IPS-18c (cell line): Measurements from ENCODE around the gene EHD3.

Experiments
- H3K4me3 ChIP-seq: 2 replicates; pipeline ENCODE4 v1.7.0; 2013; ENCODE audit warnings: low read depth, mild to moderate bottlenecking, low read length, moderate library complexity; ENCODE audit not compliant: insufficient read depth
- H3K9me3 ChIP-seq: one replicate; pipeline ENCODE4 v1.6.1; 2013; ENCODE audit warnings: mild to moderate bottlenecking, low read length, moderate library complexity; ENCODE audit not compliant: control insufficient read depth, insufficient read depth

EHD3 gene

GRCh38 chr2:31241625-31242270, 7.8 kb downstream of the EHD3 start:
- H3K9me3 ChIP-seq: no peaks in the 10 kb centered on the region
- no peak overlapping the region for H3K4me3 ChIP-seq

- no peaks in the 10 kb centered on the region for H3K9me3 ChIP-seq
- no peak overlapping the region for H3K4me3 ChIP-seq
Observed at GRCh38 chr2:31243053-31243452, 9.1 kb downstream of the EHD3 start.

GRCh38 chr2:31244101-31244500, 10.1 kb downstream of the EHD3 start:
- Histone ChIP-seq H3K9me3 (no peaks in the 10 kb centered on the region), H3K4me3 (no peak overlapping the region)

- no peak overlapping the region for H3K4me3 ChIP-seq
- no peaks in the 10 kb centered on the region for H3K9me3 ChIP-seq
Observed at GRCh38 chr2:31246184-31246852, 12.4 kb downstream of the EHD3 start.

- peaks cover 2% of the 10 kb centered on the region for H3K9me3 ChIP-seq
- H3K4me3 ChIP-seq: no peak overlapping the region
Observed at GRCh38 chr2:31247711-31248110, 13.8 kb downstream of the EHD3 start.

GRCh38 chr2:31248139-31248538, 14.2 kb downstream of the EHD3 start:
- Histone ChIP-seq H3K9me3 (peaks cover 2% of the 10 kb centered on the region), H3K4me3 (no peak overlapping the region)

GRCh38 chr2:31249009-31249690, 15.2 kb downstream of the EHD3 start:
- Histone ChIP-seq H3K4me3 (no peak overlapping the region), H3K9me3 (peaks cover 2% of the 10 kb centered on the region)

- H3K9me3 ChIP-seq: peaks cover 2% of the 10 kb centered on the region
- H3K4me3 ChIP-seq: no peak overlapping the region
Observed at GRCh38 chr2:31251018-31251417, 17.1 kb downstream of the EHD3 start.

GRCh38 chr2:31251851-31252250, 17.9 kb downstream of the EHD3 start:
- H3K4me3 ChIP-seq: no peak overlapping the region
- peaks cover 2% of the 10 kb centered on the region for H3K9me3 ChIP-seq

- Histone ChIP-seq H3K4me3 (no peak overlapping the region; the same call in 1 of the 2 replicates), H3K9me3 (peaks cover 2% of the 10 kb centered on the region)
Observed at GRCh38 chr2:31253356-31254131, 19.6 kb downstream of the EHD3 start.

- H3K9me3 ChIP-seq: peaks cover 2% of the 10 kb centered on the region
- H3K4me3 ChIP-seq: no peak overlapping the region
Observed at GRCh38 chr2:31254237-31255203, 20.6 kb downstream of the EHD3 start.

GRCh38 chr2:31255911-31256571, 22.1 kb downstream of the EHD3 start:
- Histone ChIP-seq H3K9me3 (peaks cover 2% of the 10 kb centered on the region), H3K4me3 (no peak overlapping the region)

GRCh38 chr2:31256611-31257382, 22.8 kb downstream of the EHD3 start:
- H3K4me3 ChIP-seq: no peak overlapping the region

GRCh38 chr2:31258351-31258750, 24.4 kb downstream of the EHD3 start:
- H3K4me3 ChIP-seq: no peak overlapping the region
- H3K9me3 ChIP-seq: no peaks in the 10 kb centered on the region

More at GRCh38 chr2:31256611-31257382, 22.8 kb downstream of the EHD3 start:
- H3K9me3 ChIP-seq: peaks cover 2% of the 10 kb centered on the region

- Histone ChIP-seq H3K4me3 (no peak overlapping the region), H3K9me3 (no peaks in the 10 kb centered on the region)
Observed at GRCh38 chr2:31259075-31259474, 25.1 kb downstream of the EHD3 start.
